GM06990 (cell line): Measurements from ENCODE around the gene SOWAHA.

Experiments
- DNase-seq: peaks from one replicate; pipeline ENCODE4 v3.0.0-alpha.2; 2011; ENCODE audit not compliant: insufficient read length; ENCODE audit errors: extremely low read depth
- H3K27me3 ChIP-seq: replicated peaks from 2 replicates; pipeline ENCODE4 v1.6.0; 2011; ENCODE audit warnings: low read length; ENCODE audit not compliant: control insufficient read depth, insufficient read depth
- H3K36me3 ChIP-seq: 2 replicates; pipeline ENCODE4 v1.5.1; 2011; ENCODE audit warnings: low read length; ENCODE audit not compliant: control insufficient read depth, insufficient read depth
- H3K4me3 ChIP-seq: replicated peaks from 2 replicates; pipeline ENCODE4 v1.5.1; 2011; ENCODE audit warnings: low read depth, mild to moderate bottlenecking, control low read depth, low read length
- CTCF ChIP-seq: IDR thresholded peaks from 2 replicates; pipeline ENCODE4 v1.5.1; 2011; ENCODE audit warnings: low read length, control low read depth, mild to moderate bottlenecking, inconsistent platforms; ENCODE audit not compliant: insufficient read depth, poor library complexity, severe bottlenecking

SOWAHA gene

GRCh38 chr5:132848270-132848669 is 35.2 kb downstream of the SOWAHA start:
- no peak for DNase-seq
- no peak for TF ChIP-seq CTCF
- Histone ChIP-seq H3K27me3 (no peaks in the 10 kb centered on the region), H3K4me3 (no peak overlapping the region), H3K36me3 (no peaks in the 10 kb centered on the region)

GRCh38 chr5:132849347-132849746 is 36.2 kb downstream of the SOWAHA start:
- no peak for DNase-seq
- Histone ChIP-seq H3K4me3 (no peak overlapping the region), H3K27me3 (no peaks in the 10 kb centered on the region), H3K36me3 (no peaks in the 10 kb centered on the region)
- TF ChIP-seq CTCF: no peak

- no peaks in the 10 kb centered on the region for H3K27me3 ChIP-seq
- no peak overlapping the region for H3K4me3 ChIP-seq
- no peaks in the 10 kb centered on the region for H3K36me3 ChIP-seq
- TF ChIP-seq CTCF: no peak
- DNase-seq: no peak
Observed at GRCh38 chr5:132850066-132850465, 37.0 kb downstream of the SOWAHA start.

GRCh38 chr5:132853323-132853722 is 40.2 kb downstream of the SOWAHA start:
- TF ChIP-seq CTCF: no peak
- H3K27me3 ChIP-seq: no peaks in the 10 kb centered on the region
- DNase-seq: no peak
- no peak overlapping the region for H3K4me3 ChIP-seq
- H3K36me3 ChIP-seq: no peaks in the 10 kb centered on the region

GRCh38 chr5:132853790-132854189 is 40.7 kb downstream of the SOWAHA start:
- DNase-seq: no peak

More at GRCh38 chr5:132853790-132854189, 40.7 kb downstream of the SOWAHA start:
- Histone ChIP-seq H3K4me3 (no peak overlapping the region), H3K36me3 (no peaks in the 10 kb centered on the region), H3K27me3 (no peaks in the 10 kb centered on the region)
- TF ChIP-seq CTCF: no peak
